K562 (cell line): Measurements from ENCODE around the gene UBXN11. TPM values are rescaled to one million over a fixed set of nuclear protein-coding genes. Genes with fewer than 3 reads are reported as not detected.

Experiments used
- ATF7 ChIP-seq: fragments of 450-650 bp; IDR thresholded peaks from 2 replicates; pipeline ENCODE4 v1.7.1; 2014; ENCODE audit warnings: mild to moderate bottlenecking, moderate library complexity
- CAMTA2 ChIP-seq: fragments of 250-450 bp; sonication (Bioruptor Pico); conservative IDR thresholded peaks from 2 replicates; pipeline ENCODE4 v1.5.1; 2022
- E2F8 ChIP-seq: fragments of 450-650 bp; IDR thresholded peaks from 2 replicates; pipeline ENCODE4 v1.7.1; 2018; ENCODE audit warnings: mild to moderate bottlenecking, low read depth; ENCODE audit not compliant: partially characterized antibody
- GTF3C2 ChIP-seq: IDR thresholded peaks from 3 replicates; pipeline ENCODE4 v1.6.1; 2011; ENCODE audit warnings: borderline replicate concordance, mild to moderate bottlenecking, moderate library complexity; ENCODE audit not compliant: insufficient read length; ENCODE audit errors: extremely low read depth
- MBD1 ChIP-seq: fragments of 250-450 bp; sonication (Bioruptor Pico); IDR thresholded peaks from 2 replicates; pipeline ENCODE4 v1.8.0; 2022; ENCODE audit warnings: inconsistent platforms
- MEIS2 ChIP-seq: fragments of 450-650 bp; IDR thresholded peaks from 2 replicates; pipeline ENCODE4 v1.6.1; 2014; ENCODE audit warnings: mild to moderate bottlenecking; ENCODE audit not compliant: partially characterized antibody
- POLR2B ChIP-seq: fragments of 450-650 bp; IDR thresholded peaks from 2 replicates; pipeline ENCODE4 v1.6.1; 2018; ENCODE audit warnings: low read depth; ENCODE audit not compliant: partially characterized antibody
- ZNF407 ChIP-seq: fragments of 450-650 bp; IDR thresholded peaks from 2 replicates; pipeline ENCODE4 v1.6.1; 2016; ENCODE audit warnings: low read depth
- ZNF583 ChIP-seq: fragments of 250-450 bp; sonication (Bioruptor Pico); IDR thresholded peaks from 2 replicates; pipeline ENCODE4 v1.4.0; 2020
- ZNF75A ChIP-seq: fragments of 450-650 bp; formaldehyde crosslinking; IDR thresholded peaks from 2 replicates; pipeline ENCODE4 v1.4.0; 2020; ENCODE audit warnings: mild to moderate bottlenecking
- polyA plus RNA-seq, 8 experiments: library from polyadenylated mRNA; depleted of rRNA in 4 of 8; stranded (reverse) in 5 of 8; unstranded in 3 of 8; fragments of >200 nt; fragmentation: Nextera tagmentation in 2 of 8; fragmentation: Illumina TruSeq in 1 of 8; extraction: Ambion mirVana in 2 of 8; extraction: Trizol in 1 of 8; gene quantifications; 2 replicates each; pipeline versions ENCODE4 v1.2.1 to v1.2.3, GENCODE V29; 2011 to 2014; ENCODE audit warnings: inconsistent platforms in 1 of 8, missing spikeins in 1 of 8
- total RNA-seq, 7 experiments: library from RNA; depleted of rRNA in 6 of 7; stranded (reverse); fragments of >200 nt in 6 of 7; fragmentation: Illumina TruSeq in 2 of 7; extraction: Trizol in 2 of 7; gene quantifications; 2 replicates each; pipeline versions ENCODE4 v1.2.1 to v1.2.3, GENCODE V29; 2011 to 2021; ENCODE audit warnings: low replicate concordance in 1 of 7

Gene UBXN11
- total and polyA plus RNA-seq, 9 of the 15 experiments (the other 6 are each of a cell fraction or from before 2014, with no cell fraction given), result 0.48 to 34.3 (median 11.3) TPM

GRCh38 chr1:26275580-26276431 lies 30.6 kb downstream of the UBXN11 start (continued):
- no peak for TF ChIP-seq ZNF407
- TF ChIP-seq MEIS2, result no peak
- TF ChIP-seq POLR2B, result no peak
- TF ChIP-seq CAMTA2 (CRISPR knock-in tag), result no peak
- no peak for TF ChIP-seq GTF3C2
- TF ChIP-seq ZNF583 (CRISPR knock-in tag), result no peak
- TF ChIP-seq ZNF75A (CRISPR knock-in tag), result 0 out of 2 replicates have a peak, but pooled peaks have one; percentile 9
- TF ChIP-seq E2F8, result peak; percentile 43
- no peak for TF ChIP-seq MBD1 (CRISPR knock-in tag)
- no peak for TF ChIP-seq ATF7
